ENCODE measurements around the gene SLC18A3.

The SLC18A3 gene

GRCh38 chr10:49610114-49610457 is at the start of gene SLC18A3:
SLC18A3 (plus strand) TSS chr10:49610310; CDS start chr10:49610741, 431 bp downstream.
- no peak for DNase-seq (ENCODE audit: low spot score)

GRCh38 chr10:49560526-49560925 is 49.6 kb upstream of the SLC18A3 start:
- no peak for DNase-seq (ENCODE audit: low spot score)

- DNase-seq (ENCODE audit: low spot score), result no peak
Observed at GRCh38 chr10:49562893-49563292, 47.2 kb upstream of the SLC18A3 start.

- DNase-seq (ENCODE audit: low spot score), result no peak
Observed at GRCh38 chr10:49564461-49565009, 45.6 kb upstream of the SLC18A3 start.

- no peak for DNase-seq (ENCODE audit: low spot score)
Observed at GRCh38 chr10:49567810-49568209, 42.3 kb upstream of the SLC18A3 start.

- no peak for DNase-seq (ENCODE audit: low spot score)
Observed at GRCh38 chr10:49568235-49568634, 41.9 kb upstream of the SLC18A3 start.

GRCh38 chr10:49569031-49569631 is 41.0 kb upstream of the SLC18A3 start:
- no peak for DNase-seq (ENCODE audit: low spot score)

- no peak for DNase-seq (ENCODE audit: low spot score)
Observed at GRCh38 chr10:49571388-49571787, 38.7 kb upstream of the SLC18A3 start.

- DNase-seq (ENCODE audit: low spot score), result no peak
Observed at GRCh38 chr10:49572594-49573114, 37.5 kb upstream of the SLC18A3 start.

- no peak for DNase-seq (ENCODE audit: low spot score)
Observed at GRCh38 chr10:49575489-49576072, 34.5 kb upstream of the SLC18A3 start.

- DNase-seq (ENCODE audit: low spot score), result no peak
Observed at GRCh38 chr10:49577182-49577925, 32.8 kb upstream of the SLC18A3 start.

- DNase-seq (ENCODE audit: low spot score), result no peak
Observed at GRCh38 chr10:49578392-49578791, 31.7 kb upstream of the SLC18A3 start.

- DNase-seq (ENCODE audit: low spot score), result no peak
Observed at GRCh38 chr10:49579621-49580020, 30.5 kb upstream of the SLC18A3 start.

GRCh38 chr10:49585387-49585786 is 24.7 kb upstream of the SLC18A3 start:
- no peak for DNase-seq (ENCODE audit: low spot score)

- no peak for DNase-seq (ENCODE audit: low spot score)
Observed at GRCh38 chr10:49587981-49588380, 22.1 kb upstream of the SLC18A3 start.

- peak; percentile 77 for DNase-seq (ENCODE audit: low spot score)
Observed at GRCh38 chr10:49592726-49593563, 17.2 kb upstream of the SLC18A3 start.

GRCh38 chr10:49593564-49593875 is 16.6 kb upstream of the SLC18A3 start:
- no peak for DNase-seq (ENCODE audit: low spot score)

- no peak for DNase-seq (ENCODE audit: low spot score)
Observed at GRCh38 chr10:49593998-49594397, 16.1 kb upstream of the SLC18A3 start.

- DNase-seq (ENCODE audit: low spot score), result peak; percentile 53
Observed at GRCh38 chr10:49594594-49594993, 15.5 kb upstream of the SLC18A3 start.

- DNase-seq (ENCODE audit: low spot score), result no peak
Observed at GRCh38 chr10:49595003-49595712, 15.0 kb upstream of the SLC18A3 start.

GRCh38 chr10:49595713-49596492 is 14.2 kb upstream of the SLC18A3 start:
- DNase-seq (ENCODE audit: low spot score), result no peak

Data from NAMALWA (cell line).